Activated gamma-delta T cell treated with anti-CD3 and anti-CD28 coated beads, Interleukin-2, amount 50 U/mL, for 16 hours (primary cell): Measurements from ENCODE around the gene MORN5.
"Not testable (repeated sequence)": the region's sequence is repeated elsewhere in the genome, so short reads cannot be mapped to it uniquely, and the experiment has no call there.

Source experiments
- DNase-seq: peaks from one replicate; pipeline ENCODE4 v3.0.0-alpha.2; 2020; ENCODE audit warnings: low read depth

The MORN5 gene

GRCh38 chr9:122159026-122159924 lies at the start of gene MORN5, which contains the start of gene NDUFA8:
Gene MORN5, plus strand, starts transcription at chr9:122159908. Its CDS starts 65 bp downstream, at chr9:122159973.
Gene NDUFA8, minus strand, starts transcription at chr9:122159779. Its CDS starts 102 bp downstream, at chr9:122159677.
- peak; percentile 91 for DNase-seq

- DNase-seq: no peak
Measured at GRCh38 chr9:122110100-122110833, 49.4 kb upstream of the MORN5 start.

- no peak for DNase-seq
Measured at GRCh38 chr9:122111413-122112085, 48.2 kb upstream of the MORN5 start.

GRCh38 chr9:122112238-122112637 lies 47.5 kb upstream of the MORN5 start:
- no peak for DNase-seq

GRCh38 chr9:122113574-122113973 lies 46.1 kb upstream of the MORN5 start:
- DNase-seq: no peak

GRCh38 chr9:122115176-122116035 lies 44.3 kb upstream of the MORN5 start:
- no peak for DNase-seq

- no peak for DNase-seq
Measured at GRCh38 chr9:122116040-122116439, 43.7 kb upstream of the MORN5 start.

GRCh38 chr9:122116448-122117173 lies 43.1 kb upstream of the MORN5 start:
- DNase-seq: no peak

- not testable (repeated sequence) for DNase-seq
Measured at GRCh38 chr9:122117241-122117640, 42.5 kb upstream of the MORN5 start.

- no peak for DNase-seq
Measured at GRCh38 chr9:122118343-122119165, 41.2 kb upstream of the MORN5 start.

- no peak for DNase-seq
Measured at GRCh38 chr9:122119166-122119521, 40.6 kb upstream of the MORN5 start.

GRCh38 chr9:122119721-122120120 lies 40.0 kb upstream of the MORN5 start:
- DNase-seq: no peak

- DNase-seq: no peak
Measured at GRCh38 chr9:122120316-122121071, 39.2 kb upstream of the MORN5 start.

- no peak for DNase-seq
Measured at GRCh38 chr9:122121391-122121790, 38.3 kb upstream of the MORN5 start.

- DNase-seq: no peak
Measured at GRCh38 chr9:122121931-122122330, 37.8 kb upstream of the MORN5 start.

- DNase-seq: no peak
Measured at GRCh38 chr9:122122468-122122867, 37.2 kb upstream of the MORN5 start.

GRCh38 chr9:122122903-122123632 lies 36.6 kb upstream of the MORN5 start:
- peak; percentile 68 for DNase-seq

GRCh38 chr9:122124048-122124447 lies 35.7 kb upstream of the MORN5 start:
- no peak for DNase-seq

- no peak for DNase-seq
Measured at GRCh38 chr9:122124528-122124927, 35.2 kb upstream of the MORN5 start.
